GM13977 (cell line): ENCODE results near the gene SLC37A3.
"Not testable (repeated sequence)": the region's sequence is repeated elsewhere in the genome, so short reads cannot be mapped to it uniquely, and the experiment has no call there.

Source experiments
- DNase-seq: peaks from one replicate; pipeline ENCODE4 v3.0.0; 2012; ENCODE audit warnings: low spot score
- in situ Hi-C: fragments of 300-500 bp; cut with MboI; formaldehyde crosslinking; loops from one replicate; pipeline ENCODE4 v1.12.0; 2022; ENCODE audit warnings: low sequenced_read_pairs, low pct_unique_long_range_greater_than_20kb, mixed read lengths, inconsistent platforms; ENCODE audit not compliant: unreplicated experiment
- TF ChIP-seq, protein P1 (sequence below): IDR thresholded peaks from 2 replicates; pipeline ENCODE4 v1.5.1; 2012; ENCODE audit warnings: mild to moderate bottlenecking, control low read depth; ENCODE audit not compliant: insufficient read depth; ENCODE audit errors: extremely low read depth, missing control alignments

The SLC37A3 gene

DNA sequence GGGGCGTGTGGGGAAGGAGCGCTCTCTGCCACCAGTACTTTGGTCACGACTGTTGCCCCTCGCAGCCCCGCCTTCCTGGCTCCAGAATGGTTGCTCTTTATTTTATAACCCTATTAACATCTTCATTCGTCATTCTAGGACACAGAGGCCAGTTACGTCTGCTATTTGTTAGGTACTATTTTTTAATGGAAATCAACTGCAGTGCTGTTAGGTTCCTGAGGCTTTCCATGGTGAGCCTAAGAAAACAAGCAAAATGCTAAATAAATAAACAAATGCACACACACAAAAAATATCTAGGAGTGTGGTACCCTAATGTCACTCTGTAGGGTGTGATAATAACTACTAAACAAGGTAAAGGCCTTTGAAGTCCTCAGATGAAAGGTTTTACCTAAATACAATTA, 71.1 kb downstream of the SLC37A3 start:
- in situ Hi-C loops = no loop called here
- TF ChIP-seq, protein P1, sequence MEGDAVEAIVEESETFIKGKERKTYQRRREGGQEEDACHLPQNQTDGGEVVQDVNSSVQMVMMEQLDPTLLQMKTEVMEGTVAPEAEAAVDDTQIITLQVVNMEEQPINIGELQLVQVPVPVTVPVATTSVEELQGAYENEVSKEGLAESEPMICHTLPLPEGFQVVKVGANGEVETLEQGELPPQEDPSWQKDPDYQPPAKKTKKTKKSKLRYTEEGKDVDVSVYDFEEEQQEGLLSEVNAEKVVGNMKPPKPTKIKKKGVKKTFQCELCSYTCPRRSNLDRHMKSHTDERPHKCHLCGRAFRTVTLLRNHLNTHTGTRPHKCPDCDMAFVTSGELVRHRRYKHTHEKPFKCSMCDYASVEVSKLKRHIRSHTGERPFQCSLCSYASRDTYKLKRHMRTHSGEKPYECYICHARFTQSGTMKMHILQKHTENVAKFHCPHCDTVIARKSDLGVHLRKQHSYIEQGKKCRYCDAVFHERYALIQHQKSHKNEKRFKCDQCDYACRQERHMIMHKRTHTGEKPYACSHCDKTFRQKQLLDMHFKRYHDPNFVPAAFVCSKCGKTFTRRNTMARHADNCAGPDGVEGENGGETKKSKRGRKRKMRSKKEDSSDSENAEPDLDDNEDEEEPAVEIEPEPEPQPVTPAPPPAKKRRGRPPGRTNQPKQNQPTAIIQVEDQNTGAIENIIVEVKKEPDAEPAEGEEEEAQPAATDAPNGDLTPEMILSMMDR = no peak
- DNase-seq = no peak

DNA sequence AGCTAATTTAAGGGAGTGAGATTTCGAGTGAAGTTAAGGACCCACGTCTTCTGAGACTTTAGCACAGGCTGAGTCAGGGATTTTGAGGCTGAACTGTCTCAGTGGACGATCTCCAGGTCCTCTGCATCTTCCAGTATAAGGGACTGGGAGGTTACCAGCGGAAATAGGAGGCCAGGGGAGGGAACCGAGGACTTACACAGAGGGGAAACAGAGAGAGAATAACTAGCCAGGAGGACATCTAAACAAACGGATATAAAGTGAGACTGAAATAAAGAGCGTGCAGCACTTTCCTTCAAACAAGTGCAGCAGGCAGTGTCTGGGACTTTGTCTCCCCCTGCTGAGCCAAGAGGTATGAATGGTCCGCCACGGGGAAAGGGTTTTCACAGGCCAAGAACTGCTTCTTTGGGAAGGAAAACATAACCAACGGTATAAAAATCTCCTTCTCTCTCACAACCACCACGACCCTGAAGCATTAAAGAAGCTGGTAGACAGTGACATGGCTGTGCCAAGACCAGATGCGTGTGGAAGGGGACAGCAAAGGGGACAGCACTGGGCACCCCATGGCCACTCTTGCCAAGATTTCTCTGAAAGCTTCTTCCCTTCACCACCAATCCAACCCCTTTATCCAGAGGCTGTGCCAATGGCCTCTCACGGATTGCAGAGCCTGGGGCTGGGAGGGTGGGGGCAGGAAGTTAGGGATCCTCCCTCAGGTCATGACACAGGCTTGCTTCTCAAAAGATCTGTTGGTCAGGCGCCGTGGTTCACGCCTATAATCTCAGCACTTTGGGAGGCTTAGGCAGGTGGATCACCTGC, 72.0 kb downstream of the SLC37A3 start:
- in situ Hi-C loops = no loop called here
- TF ChIP-seq, protein P1 = peak; percentile 55
- DNase-seq = peak; percentile 71

DNA sequence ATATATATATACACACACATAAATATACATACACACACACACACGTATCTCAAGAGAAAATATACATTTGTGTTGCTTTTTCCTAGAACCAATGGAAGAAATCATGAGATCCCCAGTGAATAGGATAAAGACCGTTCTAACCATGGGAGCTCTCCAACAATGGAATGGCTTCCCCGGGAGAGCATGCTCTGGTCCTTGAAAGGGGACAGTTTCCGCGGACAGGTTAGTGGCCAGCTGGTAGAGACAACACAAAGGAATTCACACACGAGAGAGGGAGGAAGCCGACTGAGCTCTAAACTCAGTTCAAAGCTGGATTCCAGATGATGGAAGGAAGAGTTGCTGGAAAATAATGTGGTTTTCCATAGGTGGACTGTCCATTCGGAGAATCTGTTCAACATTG, 72.7 kb downstream of the SLC37A3 start:
- no peak for DNase-seq
- in situ Hi-C loops = no loop called here
- TF ChIP-seq, protein P1 = no peak

DNA sequence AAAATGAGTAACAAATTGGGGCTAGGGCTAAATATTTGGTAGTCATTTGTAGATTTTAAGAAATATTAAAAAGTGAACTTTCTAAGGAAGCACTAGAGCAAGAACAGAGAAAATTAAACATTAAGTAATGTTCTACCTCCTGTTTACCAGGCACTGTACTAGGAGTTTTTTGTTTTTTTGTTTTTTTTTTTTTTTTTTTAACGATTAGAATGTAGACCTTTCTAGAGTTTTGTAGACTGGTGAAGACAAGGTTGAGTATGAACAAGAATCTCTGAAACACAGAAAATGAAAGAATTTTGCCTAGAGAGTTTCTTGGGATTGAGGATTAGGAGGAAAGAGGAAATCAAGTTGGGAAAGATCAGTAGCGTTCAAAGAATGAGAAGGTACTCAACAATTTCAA, 73.6 kb downstream of the SLC37A3 start:
- in situ Hi-C loops = no loop called here
- TF ChIP-seq, protein P1 = no peak
- DNase-seq = no peak

DNA sequence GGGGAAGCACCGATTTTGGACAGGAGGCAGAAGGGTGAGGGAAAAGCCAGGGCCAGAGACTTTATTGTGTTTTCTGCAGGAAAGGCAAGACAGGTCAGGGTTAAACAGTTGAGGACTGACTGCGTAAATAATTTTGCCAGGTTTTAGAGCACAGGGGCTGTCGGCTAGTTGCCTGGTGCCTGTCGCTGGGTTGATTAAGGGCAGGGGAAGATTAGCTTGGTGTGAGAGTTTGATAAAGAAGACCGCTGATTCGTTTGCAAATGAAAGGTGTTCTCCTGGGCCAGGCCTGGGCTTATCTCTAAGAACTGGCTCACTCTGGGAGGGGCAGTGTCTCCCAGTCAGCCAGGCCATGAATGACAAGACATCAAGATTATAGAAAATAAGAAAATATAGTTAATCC, 75.6 kb downstream of the SLC37A3 start:
- in situ Hi-C loops = no loop called here
- TF ChIP-seq, protein P1 = no peak
- DNase-seq = no peak

DNA sequence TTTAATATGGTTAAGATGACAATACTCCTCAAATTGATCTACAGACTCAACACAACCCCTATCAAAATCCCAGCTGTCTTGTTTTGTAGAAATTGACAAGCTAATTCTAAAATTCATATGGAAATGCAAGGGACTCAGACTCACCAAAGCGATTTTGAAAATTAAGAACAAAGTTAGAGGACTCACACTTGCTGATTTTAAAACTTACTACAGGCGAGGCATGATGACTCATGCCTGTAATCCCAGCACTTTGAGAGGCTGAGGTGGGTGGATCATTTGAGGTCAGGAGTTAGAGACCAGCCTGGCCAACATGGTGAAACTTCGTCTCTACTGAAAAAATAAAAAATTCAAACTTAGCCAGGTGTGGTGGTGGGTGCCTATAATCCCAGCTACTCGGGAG, 78.3 kb downstream of the SLC37A3 start:
- in situ Hi-C loops, DNase-seq: not testable (repeated sequence)

DNA sequence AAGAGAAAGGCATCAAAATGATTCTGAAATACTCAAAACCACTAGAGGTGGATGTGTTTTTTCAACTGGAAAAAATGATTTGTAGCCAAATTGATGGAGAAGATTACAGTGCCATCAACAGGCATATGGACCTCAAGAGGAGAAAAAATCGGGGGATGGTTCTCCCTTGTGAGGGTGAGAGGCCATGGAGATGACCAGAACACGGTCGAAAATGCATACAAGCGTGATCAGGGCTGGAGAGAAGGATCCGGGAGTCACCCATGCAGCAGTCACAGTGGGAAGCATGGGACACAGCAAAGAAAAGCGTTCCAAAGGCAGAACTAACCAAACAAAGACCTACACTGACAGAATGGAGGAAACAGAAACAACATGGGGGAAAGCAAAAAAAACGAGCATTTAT, 80.3 kb downstream of the SLC37A3 start:
- in situ Hi-C loops = no loop called here
- TF ChIP-seq, protein P1 = no peak
- no peak for DNase-seq
